ENCODE data around the gene FCER1G.

Gene FCER1G

DNA sequence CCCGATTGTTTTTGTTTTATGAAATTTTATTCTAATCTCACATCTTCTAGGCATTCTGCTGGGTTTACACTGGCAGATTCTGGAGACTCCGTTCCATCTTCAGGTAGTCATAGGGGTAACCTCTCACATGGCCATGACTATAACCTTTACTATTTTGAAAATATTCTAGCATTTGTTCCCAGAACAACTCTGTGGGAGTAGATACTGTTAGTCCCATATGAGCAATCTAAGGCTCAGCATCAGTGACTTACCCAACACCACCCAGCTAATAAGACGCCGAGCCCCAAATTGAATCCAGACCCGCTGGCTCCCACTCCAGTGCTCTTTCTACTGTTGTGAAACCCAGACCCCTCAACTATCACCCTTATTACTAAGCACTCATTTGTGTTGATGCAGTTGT lies 26.1 kb upstream of the FCER1G start:
- no peak for DNase-seq

DNA sequence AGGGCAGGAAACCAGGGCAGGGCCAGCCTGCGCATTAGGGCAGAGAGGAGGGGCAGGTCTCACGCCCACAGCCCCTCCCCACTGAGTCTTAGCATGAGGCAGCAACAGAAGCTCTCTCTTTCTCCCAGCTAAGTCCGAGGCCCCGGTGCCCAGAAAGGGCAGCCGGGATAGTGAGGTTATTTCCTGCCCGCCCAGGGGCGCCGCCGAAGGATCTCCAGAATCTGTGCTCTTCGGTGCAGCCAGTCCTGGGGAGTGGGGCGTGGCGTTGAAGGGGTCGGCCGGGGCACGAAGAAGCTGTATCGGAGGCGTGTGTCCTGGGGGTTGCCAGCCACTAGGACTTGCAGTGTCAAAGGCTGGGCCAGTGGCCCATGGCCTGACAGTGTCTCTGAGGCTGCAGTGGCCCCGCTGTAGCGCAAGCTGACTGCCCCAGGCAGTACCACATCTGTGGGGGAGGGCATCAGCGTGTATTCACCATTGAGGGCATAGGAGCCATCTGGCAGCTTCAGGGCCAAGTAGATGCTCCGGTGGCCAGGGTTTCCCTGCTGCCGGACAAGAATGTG lies 24.1 kb upstream of the FCER1G start:
- DNase-seq = no peak

DNA sequence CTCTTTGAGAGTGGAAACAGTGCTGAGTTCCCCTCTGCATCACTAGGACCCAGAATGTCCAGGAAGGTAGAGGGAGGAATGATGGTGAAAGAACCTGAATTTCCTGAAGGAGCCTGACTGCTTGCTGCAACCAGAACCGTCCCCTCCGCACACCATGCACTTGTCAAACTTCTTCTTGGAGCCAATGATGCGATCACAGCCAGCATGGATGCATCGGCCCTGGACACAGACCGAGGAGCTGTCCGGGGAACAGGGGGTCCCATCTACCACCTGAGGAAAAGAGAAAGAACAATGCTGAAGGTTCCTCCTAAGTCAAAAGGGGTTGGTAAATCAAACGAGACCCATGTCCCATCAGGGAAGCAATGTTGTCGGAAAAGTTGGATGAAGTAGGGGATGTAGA lies 23.1 kb upstream of the FCER1G start:
- DNase-seq = no peak

DNA sequence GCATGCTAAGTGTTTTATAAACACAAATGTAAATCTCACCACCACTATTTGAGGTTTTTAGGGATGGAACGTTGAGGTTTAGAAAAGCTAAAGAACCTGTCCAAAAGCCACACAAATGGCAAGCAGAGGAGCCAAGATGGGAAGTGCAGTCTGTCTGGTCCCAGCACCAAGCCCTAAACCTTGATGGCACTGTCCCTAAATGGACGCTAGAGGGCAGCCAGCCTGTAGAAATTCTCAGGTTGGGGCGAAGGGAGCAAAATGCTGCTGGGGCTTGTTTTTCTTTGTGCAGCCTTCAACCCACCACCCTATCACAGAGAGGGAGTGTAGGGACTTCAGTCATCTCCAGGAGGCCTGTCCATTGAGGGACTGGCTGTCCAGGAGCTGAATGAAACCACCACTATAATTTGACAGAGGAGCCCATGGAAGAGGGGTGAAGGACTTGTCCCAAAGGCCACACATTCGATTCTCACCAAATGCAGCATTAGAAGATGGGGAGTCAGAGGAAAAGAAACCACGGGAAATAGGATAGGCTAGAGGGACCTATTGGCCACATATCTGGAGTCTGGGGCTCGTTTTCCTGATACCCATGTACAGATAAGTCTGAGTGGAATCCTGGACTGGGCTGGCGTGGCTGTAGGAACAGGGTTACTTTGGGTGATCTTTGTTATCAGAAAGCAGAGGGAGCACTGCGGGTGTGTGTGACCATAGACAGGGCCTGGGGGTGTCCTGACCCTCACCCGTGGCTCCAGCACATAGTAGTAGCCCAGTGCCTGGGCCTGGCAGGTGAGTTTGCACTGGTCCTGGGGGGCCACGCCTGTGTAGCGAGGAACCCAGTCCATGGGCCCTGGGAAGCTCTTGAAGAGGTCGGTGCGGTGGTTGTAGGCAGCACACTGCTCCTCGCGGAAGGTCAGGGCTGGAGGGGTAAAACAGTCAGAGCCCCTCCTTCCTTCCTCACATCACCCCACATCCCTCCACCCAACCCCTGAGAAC lies 22.3 kb upstream of the FCER1G start:
- DNase-seq = peak; percentile 68

DNA sequence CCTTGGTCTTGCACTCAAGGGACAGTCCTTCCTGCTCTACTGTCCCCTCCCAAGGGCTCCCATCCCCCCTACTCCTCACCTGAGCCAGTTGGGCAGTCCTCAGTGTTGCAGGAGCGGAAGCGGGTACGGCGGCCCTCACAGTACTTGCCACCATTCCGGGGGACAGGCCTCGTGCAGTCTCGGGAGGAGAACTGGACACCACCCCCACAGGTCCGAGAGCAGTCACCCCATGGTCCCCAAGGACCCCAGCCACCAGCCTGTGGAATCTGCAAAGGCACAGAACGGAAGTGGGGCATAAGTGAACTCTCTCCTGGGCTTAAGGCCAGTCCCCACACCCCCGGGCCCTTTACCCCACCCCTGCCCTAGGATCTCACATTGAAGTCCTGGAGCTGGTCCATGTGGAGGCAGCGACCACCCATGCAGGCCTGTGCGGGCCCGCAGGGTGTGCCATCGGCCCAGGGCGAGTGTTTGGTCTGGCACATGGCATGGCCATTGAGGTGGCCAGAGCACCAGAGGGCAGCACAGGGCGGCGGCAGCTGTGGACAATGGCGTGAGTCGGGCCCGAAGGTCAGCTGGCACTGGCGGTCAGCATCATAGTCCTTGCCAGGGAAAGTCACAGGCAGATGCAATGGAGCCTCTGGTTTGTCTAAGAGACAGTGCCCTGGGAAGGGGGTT lies 21.4 kb upstream of the FCER1G start:
- DNase-seq = no peak

DNA sequence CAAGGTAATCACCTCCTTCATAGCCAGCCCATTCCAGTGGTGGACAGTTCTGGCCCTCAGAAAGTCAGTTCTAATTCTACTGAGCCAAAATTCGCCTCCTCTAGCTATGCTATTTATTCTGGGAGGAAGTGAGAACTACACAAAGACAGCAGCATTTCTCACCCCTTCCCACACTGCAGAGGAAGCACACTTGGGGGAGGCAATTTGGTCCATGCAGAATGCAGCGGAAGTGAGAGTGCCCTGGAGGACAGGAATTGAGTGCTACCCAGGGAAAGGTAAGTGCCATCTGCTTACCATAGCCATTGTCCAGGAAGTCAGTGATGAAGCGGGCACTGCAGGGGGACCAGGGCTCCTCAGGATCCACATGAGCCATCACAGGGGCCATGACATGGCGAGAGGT lies 19.9 kb upstream of the FCER1G start:
- DNase-seq = no peak

DNA sequence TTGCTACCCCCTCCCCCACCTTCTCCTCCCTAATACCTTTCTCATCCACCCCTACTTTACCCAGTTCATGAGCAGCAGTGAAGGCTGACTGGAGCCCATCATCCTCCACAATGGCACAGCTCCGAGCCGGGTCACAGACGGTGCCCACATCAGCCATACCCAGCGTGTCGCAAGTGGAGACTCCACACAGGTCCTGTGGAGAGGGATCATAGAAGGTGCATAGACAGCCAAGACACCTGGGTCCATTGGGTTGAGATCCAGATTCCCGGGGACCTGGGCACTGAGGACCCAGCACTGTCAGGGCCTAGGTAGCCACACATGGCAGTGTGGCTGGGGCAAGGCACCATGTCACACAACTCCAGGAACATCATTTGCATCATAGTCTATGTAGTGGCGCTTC lies 19.0 kb upstream of the FCER1G start:
- no peak for DNase-seq

DNA sequence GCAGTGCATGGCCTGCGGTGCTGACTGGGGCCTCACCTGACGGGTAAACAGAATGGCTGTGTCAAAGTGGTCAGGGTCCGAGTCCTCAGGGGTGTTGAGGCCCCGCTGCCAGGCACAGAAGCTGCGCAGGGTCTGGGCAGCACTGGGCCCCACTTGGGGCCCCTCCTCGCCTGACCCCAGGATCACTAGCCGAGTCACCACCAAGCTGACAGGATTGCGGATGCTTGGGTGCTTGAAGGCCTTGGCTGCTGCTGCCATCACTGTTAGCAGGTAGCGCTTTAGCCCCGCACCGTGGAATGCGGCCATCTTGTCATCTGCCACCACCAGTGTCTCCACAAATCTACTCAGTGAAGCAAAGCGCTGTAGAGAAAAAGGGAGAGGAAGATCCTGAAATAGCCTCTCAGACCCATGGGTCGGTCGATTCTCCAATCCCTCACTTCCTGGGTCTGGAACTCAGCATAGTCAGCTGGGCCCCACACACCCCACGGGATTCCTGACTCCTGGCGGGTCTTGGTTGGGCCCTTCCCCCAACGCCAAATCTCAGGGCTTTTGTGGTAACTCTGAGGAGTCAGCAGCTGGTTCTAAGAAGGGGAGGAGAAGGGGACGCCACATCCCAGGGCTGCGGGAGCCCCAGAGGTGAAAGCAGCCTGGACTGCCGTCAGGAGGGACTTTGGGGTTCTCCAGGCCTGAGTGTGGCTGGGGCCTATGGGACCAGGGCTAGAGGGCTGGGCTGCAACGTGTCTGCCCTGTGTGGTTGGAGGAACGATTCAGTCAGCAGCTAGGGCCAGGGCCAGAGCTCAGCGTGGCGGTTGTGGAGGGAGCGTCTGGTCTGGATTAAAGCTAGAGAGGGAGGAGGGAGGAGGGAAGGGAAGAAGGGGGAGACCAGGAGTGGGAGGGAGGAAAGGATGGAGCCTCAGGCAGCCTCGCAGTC lies 18.3 kb upstream of the FCER1G start:
- peak; percentile 63 for DNase-seq

DNA sequence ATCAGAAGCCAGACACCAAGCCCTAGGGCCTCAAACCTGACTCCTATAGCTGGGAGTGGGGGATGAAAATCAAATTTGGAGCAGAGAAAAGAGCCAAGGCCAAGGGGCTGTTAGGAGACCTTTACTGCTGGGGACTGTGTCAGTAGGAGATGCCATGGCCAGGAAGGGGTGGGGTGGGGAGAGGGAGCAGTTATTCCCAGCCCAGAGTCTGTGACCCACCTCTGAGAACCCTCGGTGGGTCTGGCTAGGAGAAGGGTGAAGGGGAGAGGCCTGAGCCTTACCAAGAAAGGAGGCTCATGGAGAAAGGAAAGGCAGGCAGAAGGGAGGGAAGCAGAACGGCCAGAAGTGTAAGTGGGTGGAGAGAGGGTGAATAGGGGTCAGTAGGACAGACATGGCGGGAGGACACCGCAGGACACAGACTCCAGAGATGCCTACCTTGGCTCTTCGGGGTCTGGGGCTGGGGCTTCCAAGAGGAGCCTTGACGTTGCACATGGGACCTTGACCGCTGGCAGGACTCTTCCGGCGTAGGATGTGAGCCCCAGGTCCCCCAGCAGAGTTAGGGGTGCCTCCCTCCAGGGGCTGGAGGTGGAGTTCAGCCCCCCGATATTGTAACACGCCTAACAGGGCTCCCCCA lies 17.4 kb upstream of the FCER1G start:
- no peak for DNase-seq

DNA sequence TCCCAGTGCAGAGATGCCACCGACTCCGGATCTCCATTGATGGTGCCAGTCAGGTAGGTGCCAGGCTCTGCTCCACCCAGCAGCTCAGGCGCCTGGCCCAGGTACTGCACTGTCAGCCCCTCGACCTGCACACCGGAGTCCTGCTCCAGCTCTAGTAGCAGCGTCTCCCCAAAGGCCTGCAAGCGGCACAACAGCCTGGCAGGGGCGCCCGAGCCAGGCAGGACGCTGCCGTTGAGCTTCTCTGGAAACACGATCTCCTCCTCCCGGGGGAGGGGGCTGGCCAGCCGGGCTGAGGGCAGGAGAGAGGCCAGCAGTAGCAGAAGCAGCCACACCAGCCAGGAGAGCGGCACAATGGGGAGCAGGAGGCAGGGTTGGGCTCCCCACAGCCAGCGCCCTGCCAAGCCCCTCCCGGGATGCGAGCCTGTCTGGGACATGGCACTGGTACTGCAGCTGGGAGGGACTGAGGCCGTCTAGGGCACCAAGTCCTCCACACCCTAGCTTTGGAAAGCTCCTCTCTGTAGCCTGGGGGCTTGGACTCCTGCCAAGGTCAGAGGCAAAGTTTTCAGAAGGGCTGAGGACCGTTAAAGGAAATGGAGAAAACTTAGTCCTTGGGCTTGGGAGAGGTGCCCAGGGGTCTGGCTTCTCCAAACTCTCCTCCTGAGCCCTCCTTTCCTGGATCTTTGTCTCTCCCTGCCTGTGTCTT lies 16.8 kb upstream of the FCER1G start:
- no peak for DNase-seq

DNA sequence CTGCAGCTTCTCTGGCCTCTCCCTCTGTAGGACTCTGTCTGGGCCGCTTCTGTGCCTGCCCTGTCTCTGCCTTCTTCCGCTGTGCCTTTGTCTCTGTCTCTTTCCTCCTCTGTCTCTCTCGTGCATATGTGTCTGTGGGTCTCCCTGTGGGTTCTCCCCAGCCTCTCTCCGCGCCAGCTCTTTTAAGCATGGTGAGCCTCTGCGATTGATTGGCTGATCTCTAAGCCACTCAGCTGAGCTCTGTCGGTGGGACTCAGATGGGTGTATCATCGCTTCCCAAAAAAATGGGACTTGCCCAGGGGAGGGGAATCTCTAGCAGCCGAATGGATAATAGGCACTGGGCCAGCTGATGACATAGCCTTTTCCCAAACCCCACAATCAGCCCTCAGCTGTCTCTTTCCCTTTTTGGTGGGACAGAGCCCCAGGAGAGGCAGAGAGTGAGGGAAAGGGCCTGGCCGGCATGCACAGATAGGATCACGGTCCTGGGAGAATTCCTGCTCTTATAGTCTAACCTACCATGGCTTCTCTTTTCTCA lies 16.1 kb upstream of the FCER1G start, which contains the start of gene ADAMTS4:
TSS of gene ADAMTS4 (minus strand) at position 158 of the 535 bp plus-strand sequence. CDS start 427 bp downstream, outside the sequence.
- peak; percentile 55 for DNase-seq

DNA sequence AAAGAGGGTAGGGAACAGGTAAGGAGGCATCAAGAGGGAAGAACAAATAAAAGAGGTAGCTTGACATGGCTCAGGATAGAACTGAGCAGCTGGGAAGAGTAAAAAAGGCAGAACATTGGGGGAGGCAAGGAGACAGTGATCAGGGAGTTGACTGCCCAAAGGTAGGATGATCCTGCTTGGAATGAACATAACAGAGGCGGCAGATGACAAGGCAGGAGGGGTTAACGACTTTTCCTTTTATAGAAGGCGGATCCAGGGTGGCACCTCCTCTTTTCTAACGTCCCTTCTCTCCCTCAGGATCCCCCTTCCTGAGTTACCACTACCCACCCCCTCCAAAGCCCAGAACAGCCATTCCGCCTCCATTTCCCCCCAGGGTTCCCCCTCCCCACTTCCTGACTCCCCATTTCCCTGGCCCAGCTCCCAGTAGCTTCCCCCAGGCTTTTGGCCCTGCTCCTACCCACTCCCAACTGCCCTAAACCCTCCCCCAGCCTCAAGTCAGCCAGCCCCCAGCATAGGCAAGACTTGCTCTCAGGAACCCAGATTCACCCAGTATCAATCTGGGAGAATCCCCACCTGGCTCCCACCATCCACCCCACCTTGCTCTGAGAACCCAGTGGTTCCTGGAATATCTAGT lies 15.5 kb upstream of the FCER1G start:
- no peak for DNase-seq

DNA sequence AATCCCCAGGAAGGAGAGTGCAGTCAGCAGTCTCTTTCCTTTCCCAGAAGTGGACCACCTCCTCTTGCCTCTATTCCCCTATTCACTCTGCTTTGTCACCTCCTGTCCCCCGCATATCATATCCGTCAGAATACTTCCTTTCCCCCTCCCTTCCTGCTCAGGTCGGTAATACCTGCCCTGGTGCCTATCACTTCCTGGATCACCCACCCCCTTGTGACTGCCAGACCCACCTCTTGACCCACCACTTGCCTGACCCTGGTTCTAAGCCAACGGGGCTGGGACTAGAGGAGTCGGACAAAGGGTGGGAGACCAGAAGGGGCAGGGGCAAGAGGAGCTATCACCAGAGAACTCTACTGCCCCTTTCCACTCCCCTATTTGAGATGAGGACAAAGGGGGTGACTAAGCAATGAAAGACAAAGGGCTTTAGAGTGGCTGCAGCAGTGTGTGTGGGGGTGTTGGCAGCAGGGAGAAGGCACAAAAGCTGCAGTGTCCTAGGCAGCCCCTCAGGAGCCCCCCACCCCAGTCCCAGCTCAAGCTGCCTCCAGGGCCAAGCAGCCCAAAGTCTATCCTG lies 14.6 kb upstream of the FCER1G start:
- DNase-seq = no peak

DNA sequence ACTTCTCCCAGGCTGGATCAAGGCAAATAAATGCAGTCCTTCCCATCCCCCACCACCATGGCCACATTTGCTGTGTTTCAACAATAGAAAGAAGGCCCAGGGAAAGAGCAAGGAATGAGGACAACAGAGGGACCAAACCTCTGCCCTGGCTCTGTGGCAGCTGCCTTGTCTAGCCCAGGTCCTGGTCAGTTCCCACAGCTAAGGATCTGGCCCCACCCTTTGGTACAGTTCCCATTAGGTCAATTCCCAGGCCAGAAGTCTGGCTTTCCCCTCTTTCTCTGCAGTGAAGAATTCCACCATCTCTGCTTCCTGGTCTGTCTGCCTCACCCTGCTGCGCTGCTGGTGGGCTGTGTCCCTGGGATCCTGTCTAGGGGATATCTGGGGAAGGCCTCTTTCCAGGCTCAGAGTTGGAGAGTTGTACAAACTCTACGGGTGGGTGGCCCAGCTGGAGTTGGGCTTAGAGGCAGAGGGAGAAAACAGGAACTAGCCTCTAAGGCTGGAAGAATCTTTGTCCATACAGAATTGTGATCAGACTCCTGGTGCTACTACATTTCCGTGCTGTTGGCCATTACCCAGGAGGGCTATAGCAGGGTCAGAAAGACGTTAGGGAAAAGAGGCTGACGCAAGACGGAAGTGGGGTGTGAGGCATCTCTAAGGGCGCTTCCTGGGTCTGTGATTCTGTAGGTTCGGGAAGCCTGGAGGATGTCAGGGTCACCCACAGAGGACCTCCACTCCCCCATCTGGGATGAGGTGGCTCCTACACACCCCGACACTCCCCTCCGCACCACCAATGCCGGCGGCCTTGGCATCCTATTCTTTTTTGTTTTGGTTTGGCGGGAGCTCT lies 13.9 kb upstream of the FCER1G start:
- DNase-seq = no peak

DNA sequence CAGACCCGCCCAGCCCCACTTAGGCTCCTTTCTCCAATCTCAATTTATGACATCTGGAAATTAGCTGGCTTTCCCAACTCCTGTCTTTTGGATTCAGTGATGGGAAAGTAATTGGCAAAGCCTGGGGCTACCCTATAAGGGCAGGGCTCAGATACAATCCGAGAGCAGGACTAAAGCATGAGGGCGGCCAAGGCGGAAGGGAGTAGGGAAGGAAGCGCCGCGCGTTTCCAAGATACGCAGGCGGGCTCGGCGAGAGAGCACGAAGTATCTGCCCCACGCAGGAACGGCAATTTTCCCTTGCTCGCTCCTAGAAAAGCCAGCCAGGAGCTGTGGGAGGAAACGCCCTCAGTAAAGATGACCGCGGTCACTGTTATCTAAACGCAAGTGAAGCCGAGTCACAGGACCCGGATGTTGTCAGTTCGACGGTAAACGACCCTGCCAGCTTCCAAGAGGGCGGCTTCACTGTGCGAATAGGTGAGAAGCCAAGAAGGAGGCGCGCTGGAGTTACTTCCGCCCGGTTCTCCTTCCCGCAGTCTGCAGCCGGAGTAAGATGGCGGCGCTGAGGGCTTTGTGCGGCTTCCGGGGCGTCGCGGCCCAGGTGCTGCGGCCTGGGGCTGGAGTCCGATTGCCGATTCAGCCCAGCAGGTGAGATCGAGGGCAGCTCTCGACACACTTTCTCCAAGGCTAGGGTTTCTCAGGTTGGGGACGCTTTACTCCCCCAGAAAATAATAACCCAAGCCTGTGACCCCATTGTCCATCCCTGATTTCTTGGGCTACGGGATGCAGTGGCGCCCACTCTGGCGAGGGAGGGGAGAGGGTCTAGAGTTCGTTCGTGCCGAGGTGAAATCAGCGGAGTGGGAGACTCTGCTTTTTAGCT lies 13.0 kb upstream of the FCER1G start, which contains the start of gene NDUFS2:
TSS of gene NDUFS2 (plus strand) at position 532 of the 877 bp plus-strand sequence. CDS start at position 551, 19 bp downstream.
- DNase-seq = peak; percentile 99

DNA sequence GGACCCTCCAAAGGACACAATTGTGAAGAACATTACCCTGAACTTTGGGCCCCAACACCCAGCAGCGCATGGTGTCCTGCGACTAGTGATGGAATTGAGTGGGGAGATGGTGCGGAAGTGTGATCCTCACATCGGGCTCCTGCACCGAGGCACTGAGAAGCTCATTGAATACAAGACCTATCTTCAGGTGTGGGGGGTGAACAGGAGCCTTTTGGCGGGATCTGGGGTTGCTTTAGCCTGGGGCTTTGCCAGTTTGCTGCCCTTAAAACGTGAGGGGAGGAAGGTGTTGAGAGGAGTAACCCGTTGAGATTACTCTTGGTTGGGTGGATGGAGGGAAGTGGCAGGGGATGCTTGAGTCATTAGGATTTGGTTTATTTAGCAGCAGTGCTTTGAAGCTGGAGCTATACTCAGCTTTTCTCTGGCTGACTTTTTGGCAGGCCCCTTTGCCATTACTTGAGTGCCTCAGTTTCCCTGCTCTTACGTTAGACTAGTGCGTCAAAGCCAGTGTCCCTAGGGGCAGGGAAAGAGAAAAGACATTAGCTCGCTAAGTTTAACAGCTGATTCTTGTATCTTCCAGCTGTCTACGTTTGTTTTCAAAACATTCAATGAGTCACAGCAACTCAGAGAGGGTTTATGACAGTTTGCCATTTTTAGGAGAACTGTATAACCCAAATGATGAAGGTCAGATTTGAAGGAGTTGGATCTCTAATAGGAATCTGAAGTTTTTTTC lies 8.5 kb upstream of the FCER1G start:
- no peak for DNase-seq

DNA sequence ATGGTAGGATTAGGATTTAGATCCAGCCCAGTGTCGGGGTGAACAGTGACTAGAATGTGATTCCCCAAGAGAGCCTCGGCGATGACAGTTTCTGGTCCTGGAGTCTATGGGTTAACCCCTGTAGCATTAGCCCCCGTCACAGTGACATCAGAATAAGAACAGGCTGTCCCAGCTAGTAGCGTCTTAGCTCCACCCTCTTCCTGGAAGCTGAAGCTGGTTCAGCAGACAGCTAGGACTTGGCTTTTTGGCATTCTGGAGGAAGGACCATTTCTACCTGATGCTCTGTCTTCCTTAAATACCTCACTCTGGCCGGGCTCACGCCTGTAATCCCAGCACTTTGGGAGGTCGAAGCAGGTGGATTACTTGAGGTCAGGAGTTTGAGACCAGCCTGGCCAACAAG lies 7.9 kb upstream of the FCER1G start:
- DNase-seq = no peak

Measured in amniotic stem cell (primary cell).